Mesendoderm (in vitro differentiated cells): ENCODE measurements around the gene ENPEP.

Source experiments
- DNase-seq: peaks from one replicate; pipeline ENCODE4 v3.0.0; 2013
- H2AK5ac ChIP-seq: 2 replicates; pipeline ENCODE4 v1.6.1; 2013; ENCODE audit warnings: low read length, inconsistent platforms
- H2BK120ac ChIP-seq: 2 replicates; pipeline ENCODE4 v1.6.1; 2013; ENCODE audit warnings: low read depth, mild to moderate bottlenecking, low read length, moderate library complexity, mixed read lengths
- H2BK15ac ChIP-seq: replicated peaks from 2 replicates; pipeline ENCODE4 v1.6.1; 2013; ENCODE audit warnings: low read depth, mild to moderate bottlenecking, moderate library complexity
- H2BK5ac ChIP-seq: 2 replicates; pipeline ENCODE4 v1.6.1; 2013; ENCODE audit warnings: low read length, inconsistent platforms
- H3K18ac ChIP-seq: 2 replicates; pipeline ENCODE4 v1.6.1; 2013; ENCODE audit warnings: mild to moderate bottlenecking, low read length, mixed read lengths
- H3K23ac ChIP-seq: one replicate; pipeline ENCODE4 v1.6.1; 2013; ENCODE audit warnings: low read length
- H3K27ac ChIP-seq: 2 replicates; pipeline ENCODE4 v1.5.1; 2013; ENCODE audit warnings: low read depth, mild to moderate bottlenecking, inconsistent platforms, low read length, moderate library complexity
- H3K27me3 ChIP-seq: 2 replicates; pipeline ENCODE4 v1.6.1; 2013; ENCODE audit warnings: low read length, control low read depth, mild to moderate bottlenecking, inconsistent platforms; ENCODE audit not compliant: insufficient read depth, poor library complexity
- H3K36me3 ChIP-seq: 2 replicates; pipeline ENCODE4 v1.6.1; 2013; ENCODE audit warnings: low read length, inconsistent platforms; ENCODE audit not compliant: control insufficient read depth, insufficient read depth
- H3K4ac ChIP-seq: one replicate; pipeline ENCODE4 v1.6.1; 2013; ENCODE audit warnings: low read depth, mild to moderate bottlenecking, low read length, moderate library complexity
- H3K4me1 ChIP-seq: 2 replicates; pipeline ENCODE4 v1.6.1; 2013; ENCODE audit warnings: low read depth, low read length, inconsistent platforms; ENCODE audit not compliant: control insufficient read depth
- H3K4me2 ChIP-seq: 2 replicates; pipeline ENCODE4 v1.6.1; 2013; ENCODE audit warnings: low read length
- H3K4me3 ChIP-seq: 2 replicates; pipeline ENCODE4 v1.5.1; 2013; ENCODE audit warnings: mild to moderate bottlenecking, low read length
- H3K56ac ChIP-seq: one replicate; pipeline ENCODE4 v1.6.1; 2013; ENCODE audit warnings: low read length
- H3K79me1 ChIP-seq: 2 replicates; pipeline ENCODE4 v1.6.1; 2013; ENCODE audit warnings: low read length, inconsistent platforms
- H3K79me2 ChIP-seq: 2 replicates; pipeline ENCODE4 v1.6.1; 2013; ENCODE audit warnings: mild to moderate bottlenecking, low read length; ENCODE audit not compliant: control insufficient read depth, insufficient read depth
- H3K9ac ChIP-seq: 2 replicates; pipeline ENCODE4 v1.6.1; 2013; ENCODE audit warnings: low read length, inconsistent platforms
- H4K5ac ChIP-seq: one replicate; pipeline ENCODE4 v1.6.1; 2013; ENCODE audit warnings: low read length
- H4K8ac ChIP-seq: one replicate; pipeline ENCODE4 v1.6.1; 2013; ENCODE audit warnings: low read depth, mild to moderate bottlenecking, control low read depth, low read length, moderate library complexity
- WGBS: extraction: QIAGEN DNeasy Blood & Tissue Kit; methylation state at CpG from one replicate; pipeline ENCODE4 v1.1.7; 2013; ENCODE audit warnings: low lambda C conversion rate, missing lambda C conversion rate; ENCODE audit not compliant: insufficient coverage; ENCODE audit errors: extremely low coverage; 5-methylcytosine and 5-hydroxymethylcytosine counted together

Gene ENPEP

DNA sequence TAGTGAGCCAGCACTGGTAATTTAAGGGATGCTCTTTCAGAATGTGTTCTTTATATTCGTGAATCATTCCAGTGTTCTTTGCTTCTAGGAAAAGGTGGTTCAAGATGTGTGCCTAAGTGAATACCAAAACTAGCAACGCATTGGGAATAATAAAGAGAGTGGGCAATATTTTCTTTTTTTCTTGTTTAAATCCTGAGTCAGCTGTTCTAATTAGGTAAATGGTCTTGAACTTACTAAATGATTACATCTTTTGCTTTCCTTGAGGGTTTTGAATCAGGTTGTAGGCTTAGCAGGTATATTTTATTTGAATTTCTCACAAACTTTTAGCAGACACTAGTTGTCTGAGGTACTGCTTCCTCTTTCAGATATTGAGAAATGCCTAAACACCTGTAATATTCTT lies 29.5 kb downstream of the ENPEP start:
- Histone ChIP-seq H4K5ac (no peak overlapping the region), H3K4me3 (no peak overlapping the region), H3K4me1 (no peaks in the 10 kb centered on the region), H3K9ac (no peak overlapping the region), H2BK5ac (no peak overlapping the region), H4K8ac (no peak overlapping the region), H3K56ac (no peak overlapping the region), H3K27ac (no peak overlapping the region), H3K4me2 (no peak overlapping the region), H3K4ac (no peak overlapping the region), H3K79me1 (no peaks in the 10 kb centered on the region), H3K27me3 (no peaks in the 10 kb centered on the region), H3K18ac (no peak overlapping the region), H2AK5ac (no peak overlapping the region), H3K36me3 (no peaks in the 10 kb centered on the region), H3K23ac (no peak overlapping the region), H3K79me2 (no peaks in the 10 kb centered on the region), H2BK15ac (no peak overlapping the region), H2BK120ac (no peak overlapping the region)
- DNase-seq = no peak
- WGBS = no CpG with 5 or more reads among the region's 2 CpGs

DNA sequence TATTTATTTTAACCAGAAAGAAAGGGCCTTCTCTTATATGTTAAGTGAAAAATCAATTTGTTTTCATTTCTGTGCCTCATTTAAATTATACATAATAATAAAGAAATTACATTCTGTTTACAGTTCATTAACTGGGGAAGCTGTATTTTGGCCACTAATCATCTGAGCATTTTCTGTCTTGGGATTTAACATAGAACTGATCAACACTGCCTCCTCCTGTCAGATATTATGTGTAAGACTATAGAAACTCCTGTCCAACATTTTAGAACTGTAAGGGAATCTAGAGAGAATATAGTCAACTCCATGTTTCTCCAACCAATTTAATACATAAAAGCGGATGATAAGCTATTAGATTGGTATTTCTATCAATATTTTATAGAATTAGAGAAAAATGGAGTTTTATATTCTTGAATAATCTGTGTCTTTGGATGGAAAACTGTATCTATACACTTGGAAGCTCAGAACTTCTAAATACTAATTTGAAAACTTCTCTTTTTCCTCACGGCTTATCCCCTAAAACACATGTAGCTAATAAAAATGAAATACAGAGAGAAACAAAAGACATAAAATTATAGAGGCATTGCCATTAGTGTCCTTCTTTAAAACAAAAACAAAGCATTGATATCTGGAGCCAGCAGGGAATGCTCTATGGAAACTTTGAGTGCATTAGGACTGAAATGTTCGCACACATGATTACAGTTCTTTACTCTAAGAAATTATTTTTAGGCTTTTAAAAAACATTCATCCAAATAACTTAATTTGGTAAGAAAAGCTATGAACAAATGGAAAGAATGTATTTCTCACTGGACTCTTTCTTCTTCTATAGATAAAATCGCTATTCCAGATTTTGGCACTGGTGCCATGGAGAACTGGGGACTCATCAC lies 33.1 kb downstream of the ENPEP start:
- Histone ChIP-seq H3K27ac (no peak overlapping the region), H2BK15ac (no peak overlapping the region), H3K27me3 (no peaks in the 10 kb centered on the region), H3K9ac (no peak overlapping the region), H3K4me1 (no peaks in the 10 kb centered on the region), H3K4me2 (no peak overlapping the region), H3K36me3 (no peaks in the 10 kb centered on the region), H3K79me1 (no peaks in the 10 kb centered on the region), H3K79me2 (no peaks in the 10 kb centered on the region), H2BK5ac (no peak overlapping the region), H3K23ac (no peak overlapping the region), H2BK120ac (no peak overlapping the region), H4K5ac (no peak overlapping the region), H3K4me3 (no peak overlapping the region), H3K4ac (no peak overlapping the region), H3K56ac (no peak overlapping the region), H4K8ac (no peak overlapping the region), H3K18ac (no peak overlapping the region), H2AK5ac (no peak overlapping the region)
- peak; percentile 25 for DNase-seq
- WGBS = no CpG with 5 or more reads among the region's 4 CpGs

DNA sequence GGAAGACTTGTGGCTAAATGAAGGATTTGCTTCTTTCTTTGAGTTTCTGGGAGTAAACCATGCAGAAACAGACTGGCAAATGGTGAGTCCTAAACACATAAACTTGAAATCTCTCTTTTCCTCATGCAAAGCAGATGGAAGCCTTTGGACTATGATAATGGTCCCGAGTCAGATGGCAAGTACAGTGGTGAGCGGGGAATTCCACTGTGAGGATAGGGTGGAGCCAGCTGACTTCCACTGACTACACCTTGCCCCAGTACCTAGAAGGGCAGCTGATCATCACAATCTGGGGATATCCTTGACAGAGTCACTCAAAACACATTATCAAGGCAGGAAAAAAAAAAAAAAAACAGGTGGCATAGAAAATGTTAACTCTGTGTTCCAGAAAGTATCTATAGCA lies 34.3 kb downstream of the ENPEP start:
- Histone ChIP-seq H3K9ac (no peak overlapping the region), H3K23ac (no peak overlapping the region), H3K27me3 (no peaks in the 10 kb centered on the region), H3K18ac (no peak overlapping the region), H4K5ac (no peak overlapping the region), H2BK5ac (no peak overlapping the region), H3K4me1 (no peaks in the 10 kb centered on the region), H2BK120ac (no peak overlapping the region), H2AK5ac (no peak overlapping the region), H3K4ac (no peak overlapping the region), H3K56ac (no peak overlapping the region), H2BK15ac (no peak overlapping the region), H3K4me2 (no peak overlapping the region), H4K8ac (no peak overlapping the region), H3K36me3 (no peaks in the 10 kb centered on the region), H3K27ac (no peak overlapping the region), H3K79me2 (no peaks in the 10 kb centered on the region), H3K4me3 (no peak overlapping the region), H3K79me1 (no peaks in the 10 kb centered on the region)
- DNase-seq = no peak
- WGBS = no CpG with 5 or more reads among the region's 2 CpGs

DNA sequence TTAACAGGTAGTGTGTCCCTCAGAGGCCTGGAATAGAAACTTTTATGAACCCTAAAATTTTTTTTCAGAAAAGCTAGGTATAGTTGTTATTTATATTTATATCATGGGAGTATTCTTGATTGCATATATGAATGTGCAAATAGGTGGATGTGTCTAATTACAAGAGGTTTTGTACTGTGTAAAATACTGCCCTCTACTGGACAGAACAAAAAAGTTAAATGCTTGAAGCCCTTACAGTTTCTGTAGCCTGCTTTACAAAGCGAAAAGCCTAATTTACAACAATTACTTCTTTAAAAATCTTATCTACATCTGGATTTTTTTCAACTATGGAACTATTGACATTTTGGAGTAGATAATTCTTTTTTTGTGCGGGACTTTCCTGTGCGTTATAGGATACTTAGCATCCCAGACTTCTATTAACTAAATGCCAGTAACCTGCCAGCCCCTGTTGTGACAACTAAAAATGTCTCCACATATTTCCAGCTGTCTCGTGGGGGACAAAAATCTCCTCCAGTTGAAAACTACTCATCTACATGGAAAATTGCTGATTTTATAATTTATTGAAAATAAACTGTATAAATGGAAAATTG lies 35.1 kb downstream of the ENPEP start:
- Histone ChIP-seq H3K4me3 (no peak overlapping the region), H4K5ac (no peak overlapping the region), H3K27me3 (no peaks in the 10 kb centered on the region), H3K79me1 (no peaks in the 10 kb centered on the region), H3K4me2 (no peak overlapping the region), H3K79me2 (no peaks in the 10 kb centered on the region), H2AK5ac (no peak overlapping the region), H3K36me3 (no peaks in the 10 kb centered on the region), H2BK5ac (no peak overlapping the region), H3K4ac (no peak overlapping the region), H3K27ac (no peak overlapping the region), H3K9ac (no peak overlapping the region), H3K23ac (no peak overlapping the region), H3K56ac (no peak overlapping the region), H4K8ac (no peak overlapping the region), H3K18ac (no peak overlapping the region), H3K4me1 (no peaks in the 10 kb centered on the region), H2BK15ac (no peak overlapping the region), H2BK120ac (no peak overlapping the region)
- WGBS = no CpG with 5 or more reads among the region's 4 CpGs
- DNase-seq = peak; percentile 63

DNA sequence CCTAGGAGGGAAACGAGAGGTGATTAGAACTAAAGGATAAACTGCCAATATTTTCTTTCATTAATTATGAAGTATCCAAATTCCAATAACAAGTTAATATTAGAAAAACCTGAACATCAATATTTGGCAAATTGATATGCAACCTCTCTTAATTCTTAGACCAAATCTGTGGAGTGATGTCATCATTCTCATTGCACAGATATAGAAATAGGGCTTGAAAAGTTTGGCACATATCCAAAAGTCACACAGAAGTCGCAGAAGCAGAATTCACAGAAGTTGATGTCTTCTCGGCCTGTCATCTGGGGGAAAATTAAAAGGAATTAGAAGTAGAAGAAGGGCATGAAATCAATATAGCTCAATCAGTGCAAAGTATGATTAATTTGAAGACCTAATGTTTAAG lies 36.9 kb downstream of the ENPEP start:
- no peak overlapping the region for H2BK120ac ChIP-seq
- no peak overlapping the region for H3K56ac ChIP-seq
- H3K23ac ChIP-seq = no peak overlapping the region
- no peak overlapping the region for H4K5ac ChIP-seq
- H3K4ac ChIP-seq = no peak overlapping the region
- no peak overlapping the region for H2AK5ac ChIP-seq
- H3K4me3 ChIP-seq = no peak overlapping the region
- H3K79me2 ChIP-seq = no peaks in the 10 kb centered on the region
- no peak for DNase-seq
- no peak overlapping the region for H2BK15ac ChIP-seq
- no peak overlapping the region for H4K8ac ChIP-seq
- H3K27ac ChIP-seq = no peak overlapping the region
- H3K36me3 ChIP-seq = no peaks in the 10 kb centered on the region
- H3K27me3 ChIP-seq = no peaks in the 10 kb centered on the region
- H3K9ac ChIP-seq = no peak overlapping the region
- no peaks in the 10 kb centered on the region for H3K4me1 ChIP-seq
- WGBS = no CpG with 5 or more reads among the region's 3 CpGs
- H2BK5ac ChIP-seq = no peak overlapping the region
- no peak overlapping the region for H3K18ac ChIP-seq
- H3K79me1 ChIP-seq = no peaks in the 10 kb centered on the region
- H3K4me2 ChIP-seq = no peak overlapping the region
